Measurements from ENCODE around the gene ZNF296. TPM values are rescaled to one million over a fixed set of nuclear protein-coding genes. Genes with fewer than 3 reads are reported as not detected.

ZNF296 gene
- total and polyA plus RNA-seq, 2 experiments from 2014 or later, result 13.4 to 16.5 TPM

GRCh38 chr19:45092747-45093678, 16.7 kb upstream of the ZNF296 start, which contains the start of gene PPP1R37:
Gene PPP1R37, plus strand, starts transcription at chr19:45093179. Its CDS starts 147 bp downstream, at chr19:45093326.
- H3K4me1 ChIP-seq (ENCODE audit: insufficient read depth), result peaks cover 24% of the 10 kb centered on the region
- peaks cover 59% of the 10 kb centered on the region for H3K79me2 ChIP-seq (replicated peaks; ENCODE audit: insufficient read depth)
- Mint-ChIP-seq H3K4me3 (peak within 1 kb of the TSS; percentile 85), H3K4me1 (peaks cover 49% of the 10 kb centered on the region), H3K36me3 (ENCODE audit: low read depth) (peaks cover 23% of the 10 kb centered on the region), H3K27me3 (ENCODE audit: insufficient read depth, low read depth, poor library complexity) (peaks cover 36% of the 10 kb centered on the region), H3K9me3 (no peaks in the 10 kb centered on the region), H3K27ac (peak within 1 kb of the TSS; percentile 100)
- peaks cover 41% of the 10 kb centered on the region for H4K20me1 ChIP-seq (replicated peaks; ENCODE audit: insufficient read depth)
- H3K4me2 ChIP-seq, result peak within 1 kb of the TSS; percentile 78
- H3K9me2 ChIP-seq (ENCODE audit: insufficient read depth), result no peaks in the 10 kb centered on the region
- H3K27ac ChIP-seq (ENCODE audit: low read depth), result peak within 1 kb of the TSS; percentile 89
- DNase-seq (ENCODE audit: low spot score) (peak; percentile 99), ATAC-seq (peak; percentile 68)
- H3F3A ChIP-seq (replicated peaks; ENCODE audit: low read depth), result peaks cover 18% of the 10 kb centered on the region
- H2AFZ ChIP-seq, result peak within 1 kb of the TSS; percentile 38
- H3K4me3 ChIP-seq, result peak within 1 kb of the TSS; percentile 63
- H3K36me3 ChIP-seq (ENCODE audit: insufficient read depth), result no peaks in the 10 kb centered on the region
- H3K27me3 ChIP-seq (ENCODE audit: insufficient read depth), result no peaks in the 10 kb centered on the region
- no peak for TF ChIP-seq EZH2phosphoT487 (IDR thresholded peaks at IDR 0.05; ENCODE audit: unreplicated experiment)
- no peak for TF ChIP-seq ZNF114 (CRISPR knock-in tag; IDR thresholded peaks at IDR 0.05)
- peak; percentile 39; the same call in 1 of the 2 replicates for TF ChIP-seq POLR2AphosphoS5 (IDR thresholded peaks at IDR 0.05; ENCODE audit: low read depth)
- TF ChIP-seq CREB1 (CRISPR knock-in tag; IDR thresholded peaks at IDR 0.05; ENCODE audit: low read depth), result peak; percentile 77
- no peak for TF ChIP-seq REST (IDR thresholded peaks at IDR 0.05; ENCODE audit: unreplicated experiment)
- TF ChIP-seq CTCF (conservative IDR thresholded peaks at IDR 0.05; ENCODE audit: low read depth in 2 of 2), result no peak

Data from GM23338 (cell line).